Neural progenitor cell (in vitro differentiated cells): ENCODE data around the gene STOM. TPM values are rescaled to one million over a fixed set of nuclear protein-coding genes. Genes with fewer than 3 reads are reported as not detected.

Source experiments
- DNase-seq: peaks from one replicate; pipeline ENCODE4 v3.0.0-alpha.2; 2016; ENCODE audit warnings: low spot score
- H2AFZ ChIP-seq: fragments of 200-600 bp; sonication (generic); replicated peaks from 2 replicates; pipeline ENCODE4 v1.6.1; 2016; ENCODE audit warnings: antibody characterized with exemption
- H3F3A ChIP-seq: fragments of 200-600 bp; sonication (generic); 2 replicates; pipeline ENCODE4 v1.6.1; 2016; ENCODE audit warnings: antibody characterized with exemption, low read depth
- H3K27ac ChIP-seq: fragments of 200-600 bp; sonication (generic); 2 replicates; pipeline ENCODE4 v1.5.1; 2016; ENCODE audit warnings: mild to moderate bottlenecking
- H3K27me3 ChIP-seq: fragments of 200-600 bp; sonication (generic); 2 replicates; pipeline ENCODE4 v1.6.1; 2016; ENCODE audit warnings: mild to moderate bottlenecking, moderate library complexity
- H3K36me3 ChIP-seq: fragments of 200-600 bp; sonication (generic); 2 replicates; pipeline ENCODE4 v1.5.1; 2016
- H3K4me1 ChIP-seq: fragments of 200-600 bp; sonication (generic); 2 replicates; pipeline ENCODE4 v1.6.1; 2016; ENCODE audit warnings: mixed run types
- H3K4me2 ChIP-seq: fragments of 200-600 bp; sonication (generic); 2 replicates; pipeline ENCODE4 v1.6.1; 2016
- H3K4me3 ChIP-seq: fragments of 200-600 bp; sonication (generic); 2 replicates; pipeline ENCODE4 v1.5.1; 2016
- H3K79me2 ChIP-seq: fragments of 200-600 bp; sonication (generic); 2 replicates; pipeline ENCODE4 v1.6.1; 2016; ENCODE audit warnings: low read depth
- H3K9ac ChIP-seq: fragments of 200-600 bp; sonication (generic); 2 replicates; pipeline ENCODE4 v1.6.1; 2016
- H3K9me3 ChIP-seq: fragments of 200-600 bp; sonication (generic); 2 replicates; pipeline ENCODE4 v1.5.1; 2016; ENCODE audit warnings: low read depth
- H4K20me1 ChIP-seq: fragments of 200-600 bp; sonication (generic); 2 replicates; pipeline ENCODE4 v1.6.1; 2016; ENCODE audit warnings: low read depth
- H3K27ac Mint-ChIP-seq: 3 replicates; pipeline ENCODE4 v1.8.0; 2021; ENCODE audit warnings: mixed read lengths
- H3K27me3 Mint-ChIP-seq: 2 replicates; pipeline ENCODE4 v1.8.0; 2022; ENCODE audit warnings: low read depth, mild to moderate bottlenecking, inconsistent platforms, moderate library complexity, mixed read lengths; ENCODE audit not compliant: insufficient read depth
- H3K36me3 Mint-ChIP-seq: 3 replicates; pipeline ENCODE4 v1.8.0; 2021; ENCODE audit warnings: mixed read lengths
- H3K4me1 Mint-ChIP-seq: 3 replicates; pipeline ENCODE4 v1.8.0; 2021; ENCODE audit warnings: mixed read lengths
- H3K4me3 Mint-ChIP-seq: 3 replicates; pipeline ENCODE4 v1.8.0; 2021; ENCODE audit warnings: mild to moderate bottlenecking, moderate library complexity, mixed read lengths
- H3K9me3 Mint-ChIP-seq: 3 replicates; pipeline ENCODE4 v1.8.0; 2020; ENCODE audit warnings: mixed read lengths
- EZH2 ChIP-seq: fragments of 200-600 bp; sonication (generic); IDR thresholded peaks from 2 replicates; pipeline ENCODE4 v1.6.1; 2017; ENCODE audit warnings: antibody characterized with exemption, mild to moderate bottlenecking, moderate library complexity
- EZH2phosphoT487 ChIP-seq: fragments of 200-600 bp; sonication (generic); IDR thresholded peaks from 2 replicates; pipeline ENCODE4 v1.6.1; 2017; ENCODE audit warnings: antibody characterized with exemption
- total RNA-seq: library from RNA; depleted of rRNA; stranded (reverse); fragments of >200 nt; gene quantifications from 2 replicates; pipeline ENCODE4 v1.2.3, GENCODE V29; 2015; ENCODE audit warnings: low replicate concordance
- TF ChIP-seq, protein P1 (sequence below): fragments of 200-600 bp; sonication (generic); IDR thresholded peaks from 2 replicates; pipeline ENCODE4 v1.5.1; 2017; ENCODE audit warnings: antibody characterized with exemption, mild to moderate bottlenecking

The STOM gene
- total RNA-seq, 1 donor from 2014 or later, result 99.4 TPM

DNA sequence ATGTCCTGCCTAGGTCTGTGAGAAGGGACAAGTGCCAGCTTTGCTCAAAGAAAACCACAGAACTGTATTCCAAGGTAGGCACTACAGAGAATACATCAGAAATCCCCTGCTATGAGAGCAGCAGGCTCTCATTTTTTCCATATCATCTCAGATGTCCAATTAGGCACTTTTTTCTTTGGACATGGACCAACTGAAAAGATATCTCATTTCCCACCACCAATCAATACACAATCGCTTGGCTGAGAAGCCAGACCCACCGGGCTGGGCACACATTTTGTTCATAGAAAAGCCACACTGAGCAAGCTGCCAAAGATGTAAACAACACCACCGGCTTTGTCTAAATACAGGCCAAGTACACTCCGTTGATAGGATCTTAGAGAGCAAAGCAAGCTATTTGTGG lies 25.9 kb downstream of the STOM start:
- H3K4me3 Mint-ChIP-seq, result no peak overlapping the region
- no peak overlapping the region for H3K27ac Mint-ChIP-seq
- H4K20me1 ChIP-seq, result no peaks in the 10 kb centered on the region
- no peak overlapping the region for H3K4me2 ChIP-seq
- H3K9ac ChIP-seq, result no peak overlapping the region
- no peak overlapping the region for H2AFZ ChIP-seq
- H3K36me3 Mint-ChIP-seq, result no peaks in the 10 kb centered on the region
- no peak for DNase-seq
- no peaks in the 10 kb centered on the region for H3K9me3 ChIP-seq
- TF ChIP-seq EZH2phosphoT487 (no peak), EZH2 (no peak)
- TF ChIP-seq, protein P1, sequence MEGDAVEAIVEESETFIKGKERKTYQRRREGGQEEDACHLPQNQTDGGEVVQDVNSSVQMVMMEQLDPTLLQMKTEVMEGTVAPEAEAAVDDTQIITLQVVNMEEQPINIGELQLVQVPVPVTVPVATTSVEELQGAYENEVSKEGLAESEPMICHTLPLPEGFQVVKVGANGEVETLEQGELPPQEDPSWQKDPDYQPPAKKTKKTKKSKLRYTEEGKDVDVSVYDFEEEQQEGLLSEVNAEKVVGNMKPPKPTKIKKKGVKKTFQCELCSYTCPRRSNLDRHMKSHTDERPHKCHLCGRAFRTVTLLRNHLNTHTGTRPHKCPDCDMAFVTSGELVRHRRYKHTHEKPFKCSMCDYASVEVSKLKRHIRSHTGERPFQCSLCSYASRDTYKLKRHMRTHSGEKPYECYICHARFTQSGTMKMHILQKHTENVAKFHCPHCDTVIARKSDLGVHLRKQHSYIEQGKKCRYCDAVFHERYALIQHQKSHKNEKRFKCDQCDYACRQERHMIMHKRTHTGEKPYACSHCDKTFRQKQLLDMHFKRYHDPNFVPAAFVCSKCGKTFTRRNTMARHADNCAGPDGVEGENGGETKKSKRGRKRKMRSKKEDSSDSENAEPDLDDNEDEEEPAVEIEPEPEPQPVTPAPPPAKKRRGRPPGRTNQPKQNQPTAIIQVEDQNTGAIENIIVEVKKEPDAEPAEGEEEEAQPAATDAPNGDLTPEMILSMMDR, result no peak
- no peaks in the 10 kb centered on the region for H3K4me1 Mint-ChIP-seq
- H3F3A ChIP-seq, result no peaks in the 10 kb centered on the region
- no peak overlapping the region for H3K27ac ChIP-seq
- peaks cover 11% of the 10 kb centered on the region for H3K36me3 ChIP-seq
- H3K4me1 ChIP-seq, result no peaks in the 10 kb centered on the region
- H3K9me3 Mint-ChIP-seq, result no peaks in the 10 kb centered on the region
- no peaks in the 10 kb centered on the region for H3K27me3 ChIP-seq
- no peak overlapping the region for H3K4me3 ChIP-seq
- no peaks in the 10 kb centered on the region for H3K79me2 ChIP-seq
- H3K27me3 Mint-ChIP-seq, result no peaks in the 10 kb centered on the region

DNA sequence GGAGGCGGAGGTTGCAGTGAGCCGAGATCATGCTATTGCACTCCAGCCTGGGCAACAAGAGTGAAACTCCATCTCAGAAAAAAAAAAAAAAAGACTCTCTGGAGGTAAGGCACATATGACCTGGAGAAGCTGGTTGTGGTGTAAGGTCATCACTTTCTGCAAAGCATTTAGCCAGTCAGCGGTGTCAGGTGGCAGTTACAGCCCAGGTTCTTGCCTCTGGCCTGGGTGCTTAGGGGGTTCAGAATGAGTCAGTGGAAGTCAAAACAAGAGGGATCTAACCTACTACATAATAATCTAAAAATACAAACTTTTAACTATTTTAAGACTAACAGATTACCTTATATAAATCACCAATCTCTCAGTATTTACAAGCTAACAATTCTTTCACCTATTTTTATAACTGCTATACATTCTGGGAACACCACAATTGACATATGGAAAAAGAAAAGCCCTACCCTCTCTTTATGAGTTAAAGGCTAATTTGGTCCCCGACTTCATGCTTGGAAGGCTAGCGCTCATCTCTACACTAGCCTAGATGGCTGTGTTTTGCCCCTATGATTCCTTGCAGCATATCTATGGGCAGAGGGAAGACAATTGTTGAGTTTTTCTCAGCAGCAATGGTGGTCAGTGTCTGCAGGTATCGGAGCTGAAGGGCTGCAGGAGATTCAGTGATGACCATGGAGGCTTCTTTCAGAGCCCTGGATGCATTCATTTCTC lies 29.2 kb downstream of the STOM start:
- H3K9ac ChIP-seq, result no peak overlapping the region
- Mint-ChIP-seq H3K4me3 (no peak overlapping the region), H3K9me3 (no peaks in the 10 kb centered on the region), H3K4me1 (peaks cover 14% of the 10 kb centered on the region), H3K27ac (no peak overlapping the region), H3K27me3 (no peaks in the 10 kb centered on the region), H3K36me3 (no peaks in the 10 kb centered on the region)
- TF ChIP-seq EZH2phosphoT487, result no peak
- TF ChIP-seq, protein P1, result no peak
- TF ChIP-seq EZH2, result no peak
- no peak overlapping the region for H2AFZ ChIP-seq
- no peak overlapping the region for H3K27ac ChIP-seq
- no peaks in the 10 kb centered on the region for H3K9me3 ChIP-seq
- no peak overlapping the region for H3K4me2 ChIP-seq
- no peaks in the 10 kb centered on the region for H3K79me2 ChIP-seq
- no peaks in the 10 kb centered on the region for H3K36me3 ChIP-seq
- no peaks in the 10 kb centered on the region for H3F3A ChIP-seq
- DNase-seq, result no peak
- H3K4me1 ChIP-seq, result no peaks in the 10 kb centered on the region
- H4K20me1 ChIP-seq, result no peaks in the 10 kb centered on the region
- H3K4me3 ChIP-seq, result no peak overlapping the region
- H3K27me3 ChIP-seq, result no peaks in the 10 kb centered on the region

DNA sequence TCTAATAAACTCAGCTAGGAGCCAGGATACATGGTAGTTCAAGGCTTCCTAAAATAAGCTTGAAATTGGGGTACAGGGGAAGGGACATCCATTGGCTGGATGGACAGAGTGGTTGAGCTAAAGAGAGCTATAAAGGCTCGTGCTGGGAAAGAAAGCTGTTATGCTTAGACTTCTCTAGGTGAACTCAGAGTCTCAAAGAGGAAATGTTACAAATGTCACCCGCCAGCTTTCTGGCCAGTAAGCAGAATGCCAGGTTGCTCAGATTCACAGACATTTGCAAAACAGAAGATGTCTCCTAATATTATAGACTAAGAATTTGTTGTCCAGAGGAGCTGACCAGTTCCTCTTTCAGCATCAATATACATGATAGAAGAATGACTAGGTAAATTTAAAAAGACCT lies 30.6 kb downstream of the STOM start:
- Mint-ChIP-seq H3K27ac (no peak overlapping the region), H3K9me3 (no peaks in the 10 kb centered on the region), H3K4me3 (no peak overlapping the region), H3K27me3 (no peaks in the 10 kb centered on the region), H3K4me1 (peaks cover 14% of the 10 kb centered on the region), H3K36me3 (no peaks in the 10 kb centered on the region)
- Histone ChIP-seq H3K27ac (no peak overlapping the region), H3K9ac (no peak overlapping the region), H3K79me2 (no peaks in the 10 kb centered on the region), H3K4me1 (no peaks in the 10 kb centered on the region), H3K36me3 (no peaks in the 10 kb centered on the region), H3K27me3 (no peaks in the 10 kb centered on the region), H3K4me3 (no peak overlapping the region), H3K4me2 (no peak overlapping the region), H2AFZ (no peak overlapping the region), H3K9me3 (no peaks in the 10 kb centered on the region), H4K20me1 (no peaks in the 10 kb centered on the region), H3F3A (no peaks in the 10 kb centered on the region)
- DNase-seq, result no peak
- TF ChIP-seq, protein P1, result no peak
- TF ChIP-seq EZH2phosphoT487, result no peak
- no peak for TF ChIP-seq EZH2
